ENCODE measurements around the gene TOP3B.

Gene TOP3B

DNA sequence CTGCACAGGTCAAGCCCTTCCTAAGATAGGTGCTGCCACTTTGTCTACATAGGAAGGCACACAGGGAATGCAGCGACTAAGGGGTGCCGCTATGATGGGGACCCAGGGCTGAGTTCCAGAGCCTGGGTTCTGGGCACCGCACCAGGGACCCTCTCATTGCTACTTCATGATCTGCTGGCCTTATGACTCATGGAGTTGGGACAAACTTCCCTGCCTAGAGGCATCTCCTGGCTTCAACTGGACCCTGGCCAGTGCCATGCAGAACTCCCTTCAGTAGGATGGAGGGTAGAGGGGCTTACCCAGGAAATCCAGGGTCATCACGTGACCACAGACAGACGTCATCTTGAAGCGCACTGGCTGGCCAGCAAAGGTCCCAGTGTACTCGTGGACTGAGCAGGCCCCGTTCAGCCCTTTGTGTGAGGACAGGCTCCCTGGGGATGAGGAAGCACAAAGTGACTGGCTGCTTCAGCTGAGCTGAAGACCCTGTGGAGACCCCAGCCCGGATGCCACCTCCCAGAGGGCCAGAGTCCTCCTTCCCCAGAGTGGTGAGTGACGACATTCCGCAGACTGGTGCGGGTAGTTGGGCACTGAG lies 8.4 kb downstream of the TOP3B start:
- DNase-seq (ENCODE audit: low read depth) = no peak
- no peak overlapping the region for H3K4me3 ChIP-seq (replicated peaks; ENCODE audit: low read depth, low read length)
- TF ChIP-seq, protein P1, sequence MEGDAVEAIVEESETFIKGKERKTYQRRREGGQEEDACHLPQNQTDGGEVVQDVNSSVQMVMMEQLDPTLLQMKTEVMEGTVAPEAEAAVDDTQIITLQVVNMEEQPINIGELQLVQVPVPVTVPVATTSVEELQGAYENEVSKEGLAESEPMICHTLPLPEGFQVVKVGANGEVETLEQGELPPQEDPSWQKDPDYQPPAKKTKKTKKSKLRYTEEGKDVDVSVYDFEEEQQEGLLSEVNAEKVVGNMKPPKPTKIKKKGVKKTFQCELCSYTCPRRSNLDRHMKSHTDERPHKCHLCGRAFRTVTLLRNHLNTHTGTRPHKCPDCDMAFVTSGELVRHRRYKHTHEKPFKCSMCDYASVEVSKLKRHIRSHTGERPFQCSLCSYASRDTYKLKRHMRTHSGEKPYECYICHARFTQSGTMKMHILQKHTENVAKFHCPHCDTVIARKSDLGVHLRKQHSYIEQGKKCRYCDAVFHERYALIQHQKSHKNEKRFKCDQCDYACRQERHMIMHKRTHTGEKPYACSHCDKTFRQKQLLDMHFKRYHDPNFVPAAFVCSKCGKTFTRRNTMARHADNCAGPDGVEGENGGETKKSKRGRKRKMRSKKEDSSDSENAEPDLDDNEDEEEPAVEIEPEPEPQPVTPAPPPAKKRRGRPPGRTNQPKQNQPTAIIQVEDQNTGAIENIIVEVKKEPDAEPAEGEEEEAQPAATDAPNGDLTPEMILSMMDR (IDR thresholded peaks at IDR 0.05; ENCODE audit: low read length, missing control alignments) = no peak

DNA sequence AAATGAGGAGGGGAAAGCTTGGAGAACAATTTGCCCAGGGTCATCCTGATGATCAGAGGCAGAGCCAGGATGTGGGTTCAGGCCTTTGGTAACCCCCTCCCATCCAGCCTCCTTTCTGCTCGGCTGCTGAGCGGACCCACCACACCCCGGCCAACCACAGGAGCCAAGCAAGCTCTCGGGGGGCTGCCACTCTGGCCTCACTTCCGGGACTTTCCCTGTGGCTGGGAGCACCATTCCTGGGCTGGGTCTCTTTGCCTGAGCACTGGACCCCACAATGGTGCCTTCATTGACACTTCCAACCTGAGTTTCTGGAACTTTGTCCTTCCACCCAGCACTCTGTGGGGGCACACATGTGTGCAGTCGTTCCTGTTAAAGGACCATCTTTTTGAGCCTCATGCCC lies 9.8 kb downstream of the TOP3B start:
- TF ChIP-seq, protein P1 (IDR thresholded peaks at IDR 0.05; ENCODE audit: low read length, missing control alignments) = no peak

DNA sequence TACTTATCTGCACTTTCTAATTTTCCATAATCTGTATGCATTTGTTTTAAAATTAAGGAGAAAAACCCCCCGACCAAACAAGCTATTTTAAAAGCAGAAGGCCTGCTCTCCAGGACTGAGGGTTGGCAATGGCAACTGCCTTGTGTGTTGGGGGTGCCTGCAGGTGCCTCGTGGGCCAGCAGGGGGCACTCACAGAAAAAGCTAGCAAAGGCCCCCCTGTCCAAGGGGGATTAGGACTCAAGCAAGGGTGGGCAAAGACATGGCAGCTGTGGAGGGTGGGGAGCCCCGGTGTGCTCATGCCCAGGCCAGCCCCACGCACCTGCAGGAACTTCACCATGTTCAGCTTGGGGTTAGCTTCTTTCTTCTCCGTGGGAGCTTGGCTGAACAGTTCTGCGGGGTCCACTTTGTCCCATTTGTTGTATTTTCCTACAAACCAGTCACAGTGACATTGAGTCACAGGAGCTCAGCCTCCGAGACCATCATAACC lies 10.3 kb downstream of the TOP3B start:
- TF ChIP-seq, protein P1 (IDR thresholded peaks at IDR 0.05; ENCODE audit: low read length, missing control alignments) = peak; percentile 91
- DNase-seq (ENCODE audit: low read depth) = peak; percentile 36

More for the DNA sequence above, 9.8 kb downstream of the TOP3B start:
- DNase-seq (ENCODE audit: low read depth) = no peak
- H3K4me3 ChIP-seq (replicated peaks; ENCODE audit: low read depth, low read length) = no peak overlapping the region

DNA sequence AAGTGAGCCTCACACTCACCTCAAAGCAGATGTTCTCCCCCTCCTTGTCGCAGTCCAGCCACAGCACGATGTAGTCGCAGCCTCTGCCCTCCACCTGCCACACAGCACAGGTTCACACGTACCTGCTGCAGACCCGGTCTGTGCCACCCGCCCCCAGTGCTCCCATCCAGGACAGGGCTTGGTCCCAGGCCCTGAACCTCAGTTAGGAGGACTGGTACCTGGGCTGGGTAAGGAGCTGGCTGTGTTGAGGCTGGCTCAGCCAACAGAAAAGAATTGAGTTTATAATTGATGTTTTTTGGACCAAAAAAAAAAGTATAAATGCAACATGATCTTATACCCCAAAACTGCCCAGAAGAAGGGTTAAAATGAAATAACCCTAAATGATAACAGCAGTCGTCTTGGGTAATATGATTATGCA lies 10.7 kb downstream of the TOP3B start:
- TF ChIP-seq, protein P1 (IDR thresholded peaks at IDR 0.05; ENCODE audit: low read length, missing control alignments) = no peak
- H3K4me3 ChIP-seq (replicated peaks; ENCODE audit: low read depth, low read length) = no peak overlapping the region
- no peak for DNase-seq (ENCODE audit: low read depth)

More for the DNA sequence above, 10.3 kb downstream of the TOP3B start:
- H3K4me3 ChIP-seq (replicated peaks; ENCODE audit: low read depth, low read length) = no peak overlapping the region

DNA sequence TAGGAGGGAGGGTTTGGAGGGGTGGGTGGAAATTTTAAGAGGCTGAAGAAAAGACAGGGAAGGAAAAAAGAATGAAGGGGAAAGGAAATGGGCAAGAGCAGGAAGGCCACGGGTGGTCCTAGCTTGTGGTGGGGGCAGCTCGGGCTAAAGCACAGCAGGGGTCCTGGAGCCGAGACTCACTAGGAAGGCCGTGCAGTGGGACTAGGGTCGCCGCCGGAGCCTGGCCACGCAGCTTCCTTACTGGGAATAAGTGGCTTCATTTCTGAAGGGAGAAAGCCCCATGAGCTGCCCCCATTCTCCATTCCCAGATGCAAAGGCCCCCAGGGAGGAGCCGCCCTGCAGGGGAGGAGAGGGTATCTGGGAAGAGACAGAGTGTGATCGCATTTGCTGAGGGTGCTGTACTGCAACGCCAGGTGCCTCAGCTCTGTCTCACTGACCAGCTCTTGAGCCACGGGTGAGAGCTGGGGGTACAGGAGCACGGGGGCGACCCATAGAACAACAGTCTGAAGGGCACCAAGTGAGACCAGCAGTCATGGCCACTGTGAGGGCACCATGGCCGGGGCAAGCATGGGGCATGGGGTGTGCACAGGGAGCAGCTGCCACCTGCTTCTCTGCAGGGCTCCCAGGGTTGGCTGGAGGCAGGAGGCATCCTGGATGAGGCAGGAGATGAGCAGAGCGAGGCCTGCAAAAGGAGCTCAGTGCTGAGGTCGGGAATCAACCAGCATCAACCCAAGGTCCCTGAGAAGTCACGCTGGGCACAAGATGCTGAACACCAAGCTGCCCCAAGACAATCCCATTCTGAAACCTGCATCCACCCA lies 11.6 kb downstream of the TOP3B start:
- H3K4me3 ChIP-seq (replicated peaks; ENCODE audit: low read depth, low read length) = no peak overlapping the region
- DNase-seq (ENCODE audit: low read depth) = no peak
- TF ChIP-seq, protein P1 (IDR thresholded peaks at IDR 0.05; ENCODE audit: low read length, missing control alignments) = no peak

DNA sequence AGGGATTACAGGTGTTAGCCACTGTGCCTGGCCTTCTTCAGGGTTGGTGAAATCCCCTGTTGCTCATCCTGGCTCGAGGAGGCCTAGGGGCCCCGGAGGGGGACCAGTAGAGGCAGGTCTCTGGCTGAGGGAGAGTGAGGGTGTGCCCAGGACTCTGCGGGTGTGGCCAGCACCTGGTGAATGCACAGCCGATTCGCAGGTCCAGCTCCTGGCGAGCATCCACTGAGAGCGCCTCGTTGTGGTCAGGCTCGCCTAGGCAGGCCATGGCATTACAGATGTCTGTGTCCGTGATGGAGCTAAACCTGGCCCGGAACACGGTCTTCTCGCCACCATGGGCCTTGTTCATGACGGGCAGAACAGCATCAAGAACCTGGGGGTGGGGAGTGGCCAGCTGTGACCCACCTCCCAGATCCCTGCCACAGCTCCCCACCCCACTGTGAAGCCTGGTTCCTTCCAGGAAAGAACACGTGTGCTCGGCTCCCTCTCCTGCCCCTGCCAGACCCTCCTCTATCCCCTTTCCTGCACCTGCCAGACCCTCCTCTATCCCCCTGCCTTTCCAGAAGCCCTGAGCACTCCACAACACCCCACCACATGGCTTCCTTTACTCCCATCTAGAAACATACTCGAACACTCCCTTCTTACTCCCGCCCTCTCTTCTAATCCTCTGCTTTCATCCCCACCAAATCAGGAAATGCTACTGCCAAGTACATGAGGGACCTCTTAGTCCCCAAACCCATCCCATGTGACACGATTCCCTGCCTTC lies 12.4 kb downstream of the TOP3B start:
- TF ChIP-seq, protein P1 (IDR thresholded peaks at IDR 0.05; ENCODE audit: low read length, missing control alignments) = no peak
- no peak for DNase-seq (ENCODE audit: low read depth)
- H3K4me3 ChIP-seq (replicated peaks; ENCODE audit: low read depth, low read length) = no peak overlapping the region
